ENCODE measurements around the gene MCCD1. TPM values are rescaled to one million over a fixed set of nuclear protein-coding genes. Genes with fewer than 3 reads are reported as not detected.

Gene MCCD1
- total RNA-seq, 1 experiment from 2014 or later, result not detected

DNA sequence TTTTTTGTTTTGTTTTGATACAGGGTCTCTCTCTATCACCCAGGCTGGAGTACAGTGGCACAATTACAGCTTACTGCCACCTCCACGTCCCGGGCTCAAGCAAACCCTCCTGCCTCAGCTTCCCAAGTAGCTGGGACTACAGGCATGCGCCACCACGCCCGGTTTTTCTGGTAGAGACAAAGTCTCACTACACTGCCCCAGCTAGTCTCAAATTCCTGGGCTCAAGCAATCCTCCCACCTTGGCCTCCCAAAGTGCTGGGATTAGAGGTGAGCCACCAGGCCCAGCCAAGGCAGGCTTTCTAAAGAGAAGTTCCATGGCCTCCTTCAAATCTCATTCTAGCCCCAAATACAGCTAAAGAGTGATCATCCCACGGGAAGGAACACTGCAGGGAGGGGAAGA lies 5.2 kb downstream of the MCCD1 start:
- no peak overlapping the region for H4K8ac ChIP-seq (replicated peaks; ENCODE audit: insufficient read length, low read depth, low read length)
- no peak overlapping the region for H2BK5ac ChIP-seq (ENCODE audit: insufficient read length, low read length)
- no peaks in the 10 kb centered on the region for H3K23me2 ChIP-seq (ENCODE audit: insufficient read length, low read depth, low read length, poor library complexity, severe bottlenecking)
- no peak overlapping the region for H2BK12ac ChIP-seq (ENCODE audit: insufficient read length, low read depth, low read length)
- H3K79me1 ChIP-seq (ENCODE audit: insufficient read depth, low read depth, low read length, poor library complexity, severe bottlenecking), result peaks cover 16% of the 10 kb centered on the region
- TF ChIP-seq, protein P1, sequence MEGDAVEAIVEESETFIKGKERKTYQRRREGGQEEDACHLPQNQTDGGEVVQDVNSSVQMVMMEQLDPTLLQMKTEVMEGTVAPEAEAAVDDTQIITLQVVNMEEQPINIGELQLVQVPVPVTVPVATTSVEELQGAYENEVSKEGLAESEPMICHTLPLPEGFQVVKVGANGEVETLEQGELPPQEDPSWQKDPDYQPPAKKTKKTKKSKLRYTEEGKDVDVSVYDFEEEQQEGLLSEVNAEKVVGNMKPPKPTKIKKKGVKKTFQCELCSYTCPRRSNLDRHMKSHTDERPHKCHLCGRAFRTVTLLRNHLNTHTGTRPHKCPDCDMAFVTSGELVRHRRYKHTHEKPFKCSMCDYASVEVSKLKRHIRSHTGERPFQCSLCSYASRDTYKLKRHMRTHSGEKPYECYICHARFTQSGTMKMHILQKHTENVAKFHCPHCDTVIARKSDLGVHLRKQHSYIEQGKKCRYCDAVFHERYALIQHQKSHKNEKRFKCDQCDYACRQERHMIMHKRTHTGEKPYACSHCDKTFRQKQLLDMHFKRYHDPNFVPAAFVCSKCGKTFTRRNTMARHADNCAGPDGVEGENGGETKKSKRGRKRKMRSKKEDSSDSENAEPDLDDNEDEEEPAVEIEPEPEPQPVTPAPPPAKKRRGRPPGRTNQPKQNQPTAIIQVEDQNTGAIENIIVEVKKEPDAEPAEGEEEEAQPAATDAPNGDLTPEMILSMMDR (conservative IDR thresholded peaks at IDR 0.05), result no peak
- H3K4me1 ChIP-seq (ENCODE audit: insufficient read depth, low read length), result no peaks in the 10 kb centered on the region; the same call in 1 of the 2 replicates
- H3K27ac ChIP-seq (ENCODE audit: insufficient read length, low read depth, low read length), result no peak overlapping the region
- no CpG with 5 or more reads among the region's 6 CpGs for WGBS (ENCODE audit: extremely low coverage, insufficient read length, low lambda C conversion rate)
- no peak overlapping the region for H2BK15ac ChIP-seq (ENCODE audit: low read depth, low read length)
- no peak overlapping the region for H2BK120ac ChIP-seq (ENCODE audit: low read depth, low read length, poor library complexity, severe bottlenecking)
- peaks cover 81 to 95% (median 90%) of the 10 kb centered on the region in 3 experiments for H3K36me3 Mint-ChIP-seq (ENCODE audit: insufficient read depth in 1 of 3, low read depth in 3 of 3)
- no peak overlapping the region for H2AFZ ChIP-seq (ENCODE audit: low read length)
- no peak for DNase-seq
- peaks cover 4% of the 10 kb centered on the region for H4K20me1 ChIP-seq (ENCODE audit: control insufficient read depth, insufficient read depth, insufficient read length)
- H3K18ac ChIP-seq (ENCODE audit: insufficient read length, low read depth, low read length), result no peak overlapping the region
- peak overlapping the region; percentile 32 to 78 (median 53); a peak in 4 of 7 replicates for H3K27ac Mint-ChIP-seq
- H3K4me2 ChIP-seq (ENCODE audit: insufficient read depth, insufficient read length, low read length), result no peak overlapping the region
- H4K5ac ChIP-seq (ENCODE audit: insufficient read length, low read depth, low read length), result no peak overlapping the region
- no peaks in the 10 kb centered on the region for H3K9me3 Mint-ChIP-seq
- no peak overlapping the region for H3T11ph ChIP-seq (ENCODE audit: low read length)
- no peak overlapping the region for H3K56ac ChIP-seq (ENCODE audit: insufficient read length, low read depth, low read length)
- H3K9me3 ChIP-seq (ENCODE audit: control insufficient read depth, low read depth, low read length), result no peaks in the 10 kb centered on the region
- no peak overlapping the region for H2BK20ac ChIP-seq (ENCODE audit: low read depth, low read length, poor library complexity, severe bottlenecking)
- H3K27me3 Mint-ChIP-seq (ENCODE audit: low read depth), result no peaks in the 10 kb centered on the region
- H3K79me2 ChIP-seq (ENCODE audit: insufficient read depth, low read length), result peaks cover 8% of the 10 kb centered on the region
- no peak overlapping the region for H3K9ac ChIP-seq (ENCODE audit: extremely low read depth, insufficient read length, low read length)
- H2AK5ac ChIP-seq (ENCODE audit: insufficient read length, low read length), result no peak overlapping the region
- H3K23ac ChIP-seq (ENCODE audit: insufficient read length, low read depth, low read length), result no peak overlapping the region
- H3K27me3 ChIP-seq (ENCODE audit: insufficient read depth, low read length), result no peaks in the 10 kb centered on the region
- H3K4ac ChIP-seq (ENCODE audit: low read depth, low read length), result no peak overlapping the region
- H3K4me1 Mint-ChIP-seq, result peaks cover 31 to 40% of the 10 kb centered on the region in 2 experiments
- no peak overlapping the region for H3K4me3 Mint-ChIP-seq
- H3K14ac ChIP-seq (ENCODE audit: insufficient read depth, low read length), result no peak overlapping the region
- no peak overlapping the region for H4K91ac ChIP-seq (ENCODE audit: insufficient read length, low read depth, low read length)

Data from H9 (cell line).